HEK293T (cell line): Measurements from ENCODE around the gene CSF2.
"Not testable (repeated sequence)": the region's sequence is repeated elsewhere in the genome, so short reads cannot be mapped to it uniquely, and the experiment has no call there.

Source experiments
- CTCF ChIA-PET: fragments of 350-600 bp; formaldehyde crosslinking; extraction: SDS; loops from one replicate; lab custom pipeline; 2021; ENCODE audit warnings: antibody characterized with exemption, inconsistent platforms; lab: Yijun Ruan, JAX
- POLR2A ChIA-PET: fragments of 350-600 bp; formaldehyde crosslinking; extraction: SDS; loops from one replicate; lab custom pipeline; 2020; ENCODE audit warnings: antibody characterized with exemption, inconsistent platforms; lab: Yijun Ruan, JAX
- DNase-seq: peaks from one replicate; pipeline ENCODE4 v3.0.0; 2012; ENCODE audit warnings: mixed read lengths; ENCODE audit errors: extremely low spot score
- ARNT ChIP-seq: fragments of 450-650 bp; IDR thresholded peaks from 2 replicates; pipeline ENCODE4 v1.6.1; 2017; ENCODE audit warnings: mild to moderate bottlenecking
- BHLHE40 ChIP-seq: fragments of 450-650 bp; IDR thresholded peaks from 2 replicates; pipeline ENCODE4 v1.6.1; 2016; ENCODE audit warnings: mild to moderate bottlenecking, moderate library complexity, borderline replicate concordance
- CTBP1 ChIP-seq: fragments of 450-650 bp; IDR thresholded peaks from 2 replicates; pipeline ENCODE4 v1.6.1; 2016; ENCODE audit warnings: borderline replicate concordance
- ELF4 ChIP-seq: fragments of 450-650 bp; IDR thresholded peaks from 2 replicates; pipeline ENCODE4 v1.6.1; 2017; ENCODE audit warnings: antibody characterized with exemption
- FOXA1 ChIP-seq: fragments of 450-650 bp; IDR thresholded peaks from 2 replicates; pipeline ENCODE4 v1.6.1; 2016; ENCODE audit warnings: mild to moderate bottlenecking
- FOXK2 ChIP-seq: fragments of 450-650 bp; IDR thresholded peaks from 2 replicates; pipeline ENCODE4 v1.6.1; 2016; ENCODE audit warnings: mild to moderate bottlenecking
- FOXM1 ChIP-seq: fragments of 450-650 bp; IDR thresholded peaks from 2 replicates; pipeline ENCODE4 v1.6.1; 2017; ENCODE audit warnings: mild to moderate bottlenecking, borderline replicate concordance
- HDGF ChIP-seq: fragments of 450-650 bp; IDR thresholded peaks from 2 replicates; pipeline ENCODE4 v1.6.1; 2017; ENCODE audit warnings: antibody characterized with exemption, borderline replicate concordance
- L3MBTL2 ChIP-seq: fragments of 450-650 bp; conservative IDR thresholded peaks from 2 replicates; pipeline ENCODE4 v1.6.1; 2016; ENCODE audit warnings: mild to moderate bottlenecking
- LEF1 ChIP-seq: fragments of 450-650 bp; IDR thresholded peaks from 2 replicates; pipeline ENCODE4 v1.6.1; 2017; ENCODE audit warnings: mild to moderate bottlenecking, borderline replicate concordance
- PKNOX1 ChIP-seq: fragments of 450-650 bp; IDR thresholded peaks from 2 replicates; pipeline ENCODE4 v1.6.1; 2016
- SP1 ChIP-seq: fragments of 450-650 bp; IDR thresholded peaks from 2 replicates; pipeline ENCODE4 v1.6.1; 2017
- SUZ12 ChIP-seq: fragments of 450-650 bp; IDR thresholded peaks from 2 replicates; pipeline ENCODE4 v1.6.1; 2016; ENCODE audit warnings: mild to moderate bottlenecking
- TARDBP ChIP-seq: fragments of 450-650 bp; IDR thresholded peaks from 2 replicates; pipeline ENCODE4 v1.6.1; 2016
- ZNF384 ChIP-seq: fragments of 450-650 bp; IDR thresholded peaks from 2 replicates; pipeline ENCODE4 v1.6.1; 2016

The CSF2 gene

DNA sequence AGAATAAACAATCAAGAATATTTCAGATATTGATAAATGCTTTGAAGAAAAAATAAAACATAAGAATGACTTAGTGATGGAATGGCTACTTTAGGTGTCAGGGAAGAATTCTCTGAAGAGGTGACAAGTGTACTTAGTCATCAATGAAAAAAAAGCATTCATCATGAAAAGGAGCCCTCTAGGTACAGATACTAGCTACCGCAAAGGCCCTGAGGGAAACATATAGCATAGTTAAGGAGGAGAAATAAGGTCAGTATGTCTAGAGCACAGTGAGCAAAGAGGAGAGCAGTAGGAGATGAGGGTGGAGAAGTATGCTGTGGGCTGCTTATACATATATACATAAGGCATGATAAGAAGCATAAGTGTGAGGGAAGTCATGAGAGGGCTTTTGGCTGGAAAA lies 41.8 kb downstream of the CSF2 start:
- ChIA-PET CTCF (no interaction called here), POLR2A (no interaction called here)
- no peak for DNase-seq
- TF ChIP-seq HDGF (no peak), SP1 (no peak), BHLHE40 (no peak), FOXM1 (no peak), ARNT (no peak), CTBP1 (no peak), PKNOX1 (no peak), TARDBP (no peak), L3MBTL2 (no peak), ELF4 (no peak), FOXK2 (no peak), LEF1 (no peak), FOXA1 (no peak), SUZ12 (no peak)

GRCh38 chr5:132116072-132116471 lies 42.5 kb downstream of the CSF2 start:
- ChIA-PET CTCF (interaction anchor here (0.9 kb wide), 1 partner anchor 53 kb away, joined by 5 read pairs; no protein-coding TSS in a partner anchor), POLR2A (no interaction called here)
- DNase-seq = no peak
- TF ChIP-seq FOXK2 = no peak
- no peak for TF ChIP-seq LEF1
- TF ChIP-seq SUZ12 = no peak
- TF ChIP-seq FOXA1 = no peak
- no peak for TF ChIP-seq TARDBP
- no peak for TF ChIP-seq SP1
- no peak for TF ChIP-seq HDGF
- TF ChIP-seq FOXM1 = no peak
- no peak for TF ChIP-seq CTBP1
- TF ChIP-seq ZNF384 = no peak
- TF ChIP-seq L3MBTL2 = no peak
- no peak for TF ChIP-seq BHLHE40

DNA sequence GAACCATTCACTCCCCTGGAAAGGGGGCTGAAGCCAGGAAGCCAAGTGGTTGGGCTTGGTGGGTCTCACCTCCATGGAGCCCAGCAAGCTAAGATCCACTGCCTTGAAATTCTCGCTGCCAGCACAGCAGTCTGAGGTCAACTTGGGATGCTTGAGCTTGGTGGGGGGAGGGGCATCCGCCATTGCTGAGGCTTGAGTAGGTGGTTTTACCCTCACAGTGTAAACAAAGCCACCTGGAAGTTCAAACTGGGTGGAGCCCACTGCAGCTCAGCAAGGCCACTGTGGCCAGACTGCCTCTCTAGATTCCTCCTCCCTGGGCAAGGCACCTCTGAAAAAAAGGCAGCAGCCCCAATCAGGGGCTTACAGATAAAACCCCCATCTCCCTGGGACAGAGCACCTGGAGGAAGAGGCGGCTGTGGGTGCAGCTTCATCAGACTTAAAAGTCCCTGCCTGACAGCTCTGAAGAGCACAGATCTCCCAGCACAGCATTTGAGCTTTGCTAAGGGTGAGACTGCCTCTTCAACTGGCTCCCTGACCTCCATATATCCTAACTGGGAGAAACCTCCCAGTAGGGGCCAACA lies 43.4 kb downstream of the CSF2 start:
- POLR2A ChIA-PET, DNase-seq: not testable (repeated sequence)
- CTCF ChIA-PET = interaction anchor here (0.9 kb wide), 1 partner anchor 54 kb away, joined by 5 read pairs; no protein-coding TSS in a partner anchor

- CTCF ChIA-PET, DNase-seq, POLR2A ChIA-PET: not testable (repeated sequence)
Measured at GRCh38 chr5:132120717-132121116, 47.1 kb downstream of the CSF2 start.

- CTCF ChIA-PET = interaction anchor here (0.6 kb wide), 1 partner anchor 701 kb away, joined by 6 read pairs; no protein-coding TSS in a partner anchor
- DNase-seq, POLR2A ChIA-PET: not testable (repeated sequence)
Measured at GRCh38 chr5:132122971-132123370, 49.4 kb downstream of the CSF2 start.

- POLR2A ChIA-PET, DNase-seq, CTCF ChIA-PET: not testable (repeated sequence)
Measured at GRCh38 chr5:132123578-132123977, 50.0 kb downstream of the CSF2 start.
